Measurements from ENCODE around the gene AOPEP.
A peak's percentile ranks its signal among the peaks of the same experiment; 100 is the strongest.
"Not testable (repeated sequence)": the region's sequence is repeated elsewhere in the genome, so short reads cannot be mapped to it uniquely, and the experiment has no call there.

Gene AOPEP

DNA sequence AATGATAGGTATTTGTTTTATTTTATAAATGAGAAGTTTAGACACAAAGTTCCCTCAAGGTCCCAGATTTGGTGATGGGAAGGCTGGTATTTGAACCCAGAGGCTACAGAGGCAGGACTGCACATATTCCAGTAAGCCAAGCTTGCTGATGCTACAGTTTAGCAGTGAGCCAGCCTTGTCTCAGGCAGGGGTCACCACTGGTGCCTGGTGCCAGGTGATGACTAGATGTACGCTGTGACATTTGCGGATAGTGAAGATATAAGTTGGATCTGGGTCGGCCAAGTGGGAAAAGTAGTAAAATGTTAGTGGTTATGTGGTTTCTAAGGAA, 143.9 kb downstream of the AOPEP start:
- DNase-seq (ENCODE audit: low spot score): no peak

DNA sequence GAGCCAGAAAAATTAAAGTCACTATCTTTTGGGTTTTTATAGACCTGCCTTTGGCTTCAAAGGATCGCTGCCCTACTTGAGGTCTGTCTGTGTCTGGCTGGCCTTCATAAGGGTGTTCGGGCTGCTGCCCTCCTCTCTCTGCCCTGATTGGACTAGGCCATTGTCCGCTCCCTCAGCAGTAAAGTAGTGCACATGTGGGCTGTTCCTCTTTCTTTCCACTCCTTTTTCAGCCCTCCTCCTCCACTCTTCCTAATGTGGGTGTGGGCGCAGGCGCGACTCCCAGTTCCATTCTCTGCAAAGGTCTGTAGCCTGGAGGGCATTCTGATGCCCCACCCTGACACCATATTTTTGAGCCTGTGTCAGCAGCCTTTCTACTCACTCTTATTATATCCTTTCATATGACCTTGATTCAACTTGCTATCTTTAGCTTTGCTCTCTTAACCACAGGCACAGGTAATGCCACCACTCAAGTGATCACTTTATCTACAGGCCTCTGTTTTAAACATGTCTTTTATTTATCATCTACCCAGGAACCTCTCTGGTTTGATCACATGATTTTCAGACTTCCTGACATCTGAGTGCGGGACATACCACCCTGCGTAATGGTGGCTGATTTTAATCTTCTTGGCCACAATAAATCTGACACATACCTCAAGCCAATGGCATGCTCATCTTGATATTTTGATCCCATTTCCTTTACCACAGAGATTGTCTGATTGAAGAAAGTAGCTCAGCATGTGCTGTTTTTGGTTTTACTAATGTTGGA, 144.5 kb downstream of the AOPEP start:
- peak; percentile 53 for DNase-seq (ENCODE audit: low spot score)

DNA sequence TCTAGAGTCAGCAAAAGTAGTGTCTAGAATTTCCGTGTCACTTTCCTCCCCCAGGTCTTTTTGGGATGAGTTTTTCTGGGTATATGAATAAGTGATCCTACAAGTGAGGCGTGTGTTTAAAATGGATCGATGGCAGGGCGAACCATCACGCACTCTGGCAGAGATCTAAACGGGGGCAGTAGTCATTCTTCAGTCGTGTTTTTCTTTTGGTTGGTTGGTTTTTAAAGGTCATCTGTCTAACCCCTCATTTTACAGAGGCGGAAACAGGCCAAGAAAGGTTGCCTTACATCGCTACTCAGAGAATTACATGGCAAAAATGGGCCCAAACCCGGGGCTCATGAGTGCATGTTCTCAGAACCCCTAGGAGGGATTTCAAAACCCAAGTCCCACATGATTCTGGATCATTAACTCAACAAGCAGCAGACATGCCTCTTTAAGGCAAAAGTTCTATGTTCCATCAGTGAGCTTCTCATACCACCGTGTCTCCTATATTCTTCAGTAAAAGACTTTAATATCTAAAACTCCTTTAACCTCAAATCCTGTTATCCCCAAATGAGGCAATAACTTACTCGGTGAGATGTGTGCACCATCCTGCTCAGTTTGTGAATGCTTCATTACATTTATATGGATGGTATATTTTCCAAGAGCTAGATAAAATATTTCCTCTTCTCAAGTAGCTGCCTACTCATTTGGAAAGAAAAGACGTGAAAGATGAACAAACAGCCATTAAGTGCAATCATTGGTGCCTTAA, 145.8 kb downstream of the AOPEP start:
- no peak for DNase-seq (ENCODE audit: low spot score)

DNA sequence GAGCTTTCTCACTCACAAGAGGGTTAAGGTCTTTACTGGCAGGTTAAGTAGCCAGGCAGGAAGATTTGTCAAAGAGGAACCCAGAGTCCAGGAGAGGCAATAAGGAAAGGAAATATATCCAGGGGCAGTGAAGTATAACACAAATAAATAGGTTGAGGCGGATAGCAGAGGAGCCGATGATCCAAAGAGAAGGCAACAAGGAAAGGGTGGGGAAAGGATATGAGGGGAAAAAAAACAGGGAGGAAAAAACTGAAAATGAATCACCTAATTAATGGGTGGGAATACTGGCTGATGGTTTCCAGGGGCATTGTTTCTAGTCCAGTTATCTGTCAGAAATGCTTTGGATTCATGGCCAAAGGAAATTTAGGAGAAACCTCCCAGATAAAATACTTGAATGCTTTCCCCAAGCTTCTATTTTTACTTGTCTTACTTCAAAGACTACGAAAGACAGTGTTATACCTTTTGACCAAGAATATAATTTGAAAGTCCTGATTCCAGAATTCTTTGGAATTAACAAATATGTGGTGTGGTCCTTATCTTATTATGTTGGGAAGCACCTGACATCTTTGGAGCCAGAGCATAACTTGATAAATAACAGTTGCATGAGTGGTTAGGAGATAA, 146.5 kb downstream of the AOPEP start:
- DNase-seq (ENCODE audit: low spot score): peak; percentile 41

DNA sequence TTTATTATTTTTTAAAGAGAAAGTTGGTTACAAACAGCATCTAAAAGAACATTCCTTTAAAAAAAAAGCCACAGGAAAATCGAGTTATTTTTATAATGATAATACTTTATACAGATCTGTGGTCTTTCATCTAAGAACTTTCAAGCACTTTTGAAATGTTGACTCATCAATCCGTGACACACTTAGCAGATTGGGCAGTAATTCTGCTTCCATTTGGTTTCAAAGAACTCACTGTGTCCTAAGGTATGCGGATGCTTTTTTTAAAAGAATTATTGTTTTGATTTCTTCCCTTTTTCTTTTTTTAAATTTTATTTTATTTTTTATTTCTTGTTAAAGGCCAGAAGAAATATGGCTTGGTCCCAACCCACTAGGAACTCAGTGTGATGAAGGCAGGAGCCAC, 147.8 kb downstream of the AOPEP start:
- DNase-seq (ENCODE audit: low spot score): peak; percentile 50

DNA sequence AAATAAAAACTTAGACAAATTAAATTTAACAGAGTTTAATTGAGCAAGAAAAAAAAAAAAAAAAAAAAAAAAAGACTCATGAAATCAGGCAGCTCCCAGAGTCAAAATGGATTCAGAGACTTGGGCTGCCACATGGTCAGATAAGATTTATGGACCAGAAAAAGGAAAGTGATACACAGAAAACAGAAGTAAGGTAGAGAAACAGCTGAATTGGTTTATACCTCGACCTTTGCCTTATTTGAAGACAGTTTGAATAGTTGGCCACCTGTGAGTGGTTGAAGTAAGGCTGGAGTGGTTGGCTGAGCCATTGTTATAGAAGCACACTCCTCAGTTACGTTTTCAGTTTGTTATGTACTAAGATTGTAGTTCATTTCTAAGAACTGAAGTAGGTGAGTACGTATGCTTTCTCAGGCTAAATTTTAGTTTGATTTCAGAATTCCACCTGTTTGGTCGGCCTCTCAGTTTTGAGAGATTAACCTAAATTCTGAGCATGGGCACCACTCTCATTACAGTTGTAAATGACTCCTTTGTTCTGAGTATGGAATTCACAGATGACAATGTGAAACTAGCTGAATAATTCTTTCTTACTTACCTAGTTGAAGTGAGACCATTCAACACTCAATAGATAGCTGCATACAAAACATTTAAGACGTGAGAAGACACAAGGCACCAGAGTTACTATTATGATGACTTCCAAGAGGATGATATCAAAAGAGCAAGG, 149.0 kb downstream of the AOPEP start:
- DNase-seq (ENCODE audit: low spot score): no peak

DNA sequence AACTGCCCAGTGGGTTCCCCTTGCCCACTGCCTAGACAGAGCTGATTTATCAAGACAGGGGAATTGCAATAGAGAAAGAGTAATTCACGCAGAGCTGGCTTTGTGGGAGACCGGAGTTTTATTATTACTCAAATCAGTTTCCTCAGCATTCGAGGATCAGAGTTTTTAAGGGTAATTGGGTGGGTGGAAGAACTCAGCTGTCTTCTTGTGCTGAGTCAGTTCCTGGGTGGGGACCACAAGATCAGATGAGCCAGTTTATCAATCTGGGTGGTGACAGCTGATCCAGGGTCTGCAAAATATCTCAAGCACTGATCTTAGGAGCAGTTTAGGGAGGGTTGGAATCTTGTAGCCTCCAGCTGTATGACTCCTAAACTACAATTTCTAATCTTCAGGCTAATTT, 152.3 kb downstream of the AOPEP start:
- DNase-seq (ENCODE audit: low spot score): not testable (repeated sequence)

DNA sequence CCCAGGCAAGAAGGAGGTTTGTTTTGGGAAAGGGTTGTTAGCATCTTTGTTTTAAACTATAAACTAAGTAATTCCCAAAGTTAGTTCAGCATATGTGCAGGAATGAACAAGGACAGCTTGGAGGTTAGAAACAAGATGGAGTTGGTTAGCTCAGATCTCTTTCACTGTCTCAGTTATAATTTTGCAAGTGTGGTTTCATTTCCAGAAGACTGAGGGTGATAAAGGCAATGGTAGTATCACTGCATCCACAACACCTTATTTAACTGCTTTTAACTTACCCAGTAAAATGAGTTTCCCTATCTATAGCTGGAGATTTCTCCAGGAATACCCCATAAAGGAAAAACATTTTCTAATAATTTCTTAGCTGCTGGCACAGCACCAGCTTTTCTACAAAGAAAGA, 152.7 kb downstream of the AOPEP start:
- no peak for DNase-seq (ENCODE audit: low spot score)

DNA sequence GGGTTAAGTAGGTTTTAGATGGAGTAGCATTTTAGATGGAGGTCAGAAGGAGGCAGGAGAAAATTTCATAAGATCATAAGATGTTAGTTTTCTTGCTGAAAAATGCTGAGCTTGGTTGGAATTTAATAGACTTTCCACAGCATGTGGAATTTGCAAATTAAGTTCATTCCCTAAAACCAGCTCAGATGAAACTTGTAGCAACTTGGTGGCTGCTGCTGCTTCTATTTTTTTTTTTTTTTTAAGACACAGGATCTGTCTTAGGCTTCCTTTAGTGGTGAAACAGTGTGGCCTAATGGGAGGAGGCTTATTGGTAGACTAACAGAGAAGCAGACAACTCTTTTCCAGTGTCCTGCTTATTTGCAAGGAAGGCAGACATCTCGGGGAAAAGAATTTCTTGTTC, 154.5 kb downstream of the AOPEP start:
- peak; percentile 65 for DNase-seq (ENCODE audit: low spot score)

DNA sequence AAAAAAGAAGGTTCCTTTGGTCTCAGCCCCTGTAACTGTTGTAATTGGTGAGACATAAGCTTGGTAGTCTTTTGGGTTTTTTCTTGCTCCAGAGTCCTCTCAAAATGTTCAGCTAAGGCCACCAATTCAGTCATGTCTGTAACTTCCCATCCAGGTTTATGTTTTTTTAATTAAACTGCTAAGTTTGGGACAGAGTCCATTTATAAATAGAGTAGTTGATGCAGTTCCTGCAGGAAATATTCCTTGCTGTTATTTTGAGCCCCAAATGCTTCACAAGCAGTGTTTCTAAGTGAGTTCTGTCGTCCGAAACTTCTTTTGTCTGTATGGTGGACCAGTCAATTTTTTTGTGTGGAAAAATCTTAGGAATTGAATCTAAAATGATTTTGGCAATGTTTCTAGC, 155.0 kb downstream of the AOPEP start:
- no peak for DNase-seq (ENCODE audit: low spot score)

DNA sequence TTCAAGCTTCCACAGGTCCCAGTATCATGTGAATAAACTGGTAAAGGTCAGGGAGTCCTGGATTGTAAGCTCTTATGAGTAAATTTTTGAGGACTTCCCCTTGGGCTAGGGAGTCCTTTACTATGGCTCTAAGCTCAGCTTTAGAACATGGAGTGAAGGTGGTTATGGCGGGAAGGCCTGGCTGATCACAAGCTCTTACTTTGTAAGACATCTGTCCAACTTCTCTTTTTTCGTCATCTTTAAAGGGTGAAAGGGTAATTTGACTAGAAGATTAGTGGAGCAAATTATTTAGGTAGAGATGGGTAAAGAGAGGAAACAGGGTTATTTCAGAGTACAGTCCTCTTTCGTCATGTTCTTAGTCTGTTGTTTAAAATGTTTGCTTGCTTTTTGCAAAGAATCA, 155.4 kb downstream of the AOPEP start:
- no peak for DNase-seq (ENCODE audit: low spot score)

DNA sequence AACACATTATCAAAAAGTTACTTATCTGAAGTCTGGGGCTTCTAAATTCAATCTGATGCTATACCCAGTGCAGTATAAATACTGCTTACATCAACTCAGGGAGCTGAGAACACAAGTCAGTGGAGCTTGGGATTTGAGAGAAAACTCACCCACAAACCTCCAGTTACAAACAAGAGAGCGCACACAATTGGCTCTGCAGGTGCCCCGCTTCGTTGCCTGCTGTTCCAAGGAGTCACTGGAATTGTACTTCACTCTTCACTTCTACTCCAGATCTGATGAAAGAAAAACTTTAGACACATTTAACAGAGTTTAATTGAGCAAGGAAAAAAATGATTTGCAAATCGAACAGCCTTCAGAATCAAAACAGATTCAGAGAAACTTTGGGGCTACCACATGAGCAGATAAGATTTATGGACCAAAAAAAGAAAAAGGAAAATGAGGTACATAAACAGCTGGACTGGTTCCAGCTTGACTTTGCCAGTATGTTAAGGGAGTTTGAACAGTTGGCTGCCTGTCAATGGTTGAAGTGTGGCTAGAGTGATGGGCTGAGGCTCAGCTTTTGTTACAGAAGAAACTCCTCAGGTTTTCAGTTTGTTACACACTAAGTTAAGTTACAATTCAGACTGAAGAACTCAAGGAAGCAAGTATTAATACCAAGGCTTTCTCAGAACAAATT, 156.6 kb downstream of the AOPEP start:
- DNase-seq (ENCODE audit: low spot score): no peak

DNA sequence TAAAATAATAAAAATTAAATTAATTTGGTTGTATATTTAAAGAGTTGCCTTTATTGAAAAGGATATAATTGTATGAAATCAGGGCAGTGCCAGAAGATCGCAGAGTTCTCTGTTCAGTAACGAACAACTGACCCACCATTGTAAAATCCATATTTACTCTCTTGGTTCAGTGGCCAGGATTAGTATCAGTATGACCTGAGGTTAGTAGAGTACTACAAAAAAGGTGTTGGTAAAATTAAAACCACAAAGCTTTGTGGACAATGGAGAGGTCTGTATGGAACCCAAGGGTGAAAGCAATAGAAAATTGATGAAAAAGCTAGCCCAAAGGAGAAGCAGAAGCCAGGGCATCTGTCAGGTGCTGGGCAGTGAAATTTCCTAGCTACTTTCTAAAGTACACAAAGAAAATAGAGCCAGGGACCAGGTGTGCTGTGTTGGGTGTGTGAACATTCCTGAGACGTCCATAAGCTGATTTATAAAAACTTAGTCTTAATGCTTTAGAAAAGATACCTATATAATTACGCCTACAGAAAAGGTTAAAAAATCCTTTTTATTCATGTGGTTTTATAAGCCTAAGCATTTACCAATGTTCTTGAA, 159.5 kb downstream of the AOPEP start:
- DNase-seq (ENCODE audit: low spot score): no peak

DNA sequence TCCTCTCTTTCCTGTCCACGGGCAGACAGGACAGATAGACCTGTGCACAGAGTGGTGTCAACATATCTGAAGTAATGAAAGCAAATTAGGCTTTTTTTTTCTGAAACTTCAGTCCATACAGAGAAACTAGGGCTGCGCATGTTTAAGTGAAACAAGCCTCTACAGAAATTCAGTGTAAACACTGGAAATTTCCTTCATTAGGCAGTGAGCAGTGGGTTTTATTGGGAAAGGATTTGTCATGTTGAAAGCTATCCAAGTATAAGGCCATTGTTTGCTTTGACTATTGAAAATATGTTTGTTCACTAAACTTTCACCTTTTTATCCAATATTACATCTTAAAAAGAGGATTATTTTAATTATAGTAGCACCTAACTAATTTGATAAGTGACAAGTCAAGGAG, 161.2 kb downstream of the AOPEP start:
- no peak for DNase-seq (ENCODE audit: low spot score)

DNA sequence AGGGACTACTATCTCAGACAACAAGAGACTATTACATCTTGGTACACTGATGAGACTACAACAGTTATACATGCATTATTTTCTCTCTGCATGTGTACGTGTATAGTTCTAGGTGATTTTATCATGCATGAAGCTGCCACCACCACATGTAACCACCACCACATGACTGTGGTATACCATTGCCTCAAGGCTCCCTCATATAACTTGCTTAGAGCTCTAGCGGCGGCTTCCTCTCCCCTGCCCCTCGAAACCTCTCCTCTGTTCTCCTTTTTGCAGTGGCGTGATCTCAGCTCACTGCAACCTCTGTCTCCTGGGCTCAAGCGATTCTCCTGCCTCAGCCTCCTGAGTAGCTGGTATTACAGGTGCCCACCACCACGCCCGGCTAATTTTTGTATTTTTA, 162.3 kb downstream of the AOPEP start:
- DNase-seq (ENCODE audit: low spot score): no peak

DNA sequence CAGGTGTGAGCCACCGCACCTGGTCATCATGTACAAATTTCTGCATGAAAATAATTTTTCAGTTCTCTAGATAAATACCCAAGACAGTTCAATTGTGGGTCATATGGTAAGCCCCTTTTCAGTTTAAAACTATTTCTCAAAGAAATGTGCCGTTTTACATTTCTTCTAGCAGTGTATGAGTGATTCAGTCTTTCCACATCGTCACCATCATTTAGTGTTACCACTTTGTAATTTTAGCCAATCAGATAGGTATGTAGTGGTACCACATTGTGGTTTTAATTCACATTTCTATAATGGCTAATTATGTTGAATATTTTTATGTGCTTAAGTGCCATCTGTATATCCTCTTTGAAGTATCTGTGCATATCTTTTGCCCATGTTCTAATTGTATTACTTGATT, 163.1 kb downstream of the AOPEP start:
- no peak for DNase-seq (ENCODE audit: low spot score)

DNA sequence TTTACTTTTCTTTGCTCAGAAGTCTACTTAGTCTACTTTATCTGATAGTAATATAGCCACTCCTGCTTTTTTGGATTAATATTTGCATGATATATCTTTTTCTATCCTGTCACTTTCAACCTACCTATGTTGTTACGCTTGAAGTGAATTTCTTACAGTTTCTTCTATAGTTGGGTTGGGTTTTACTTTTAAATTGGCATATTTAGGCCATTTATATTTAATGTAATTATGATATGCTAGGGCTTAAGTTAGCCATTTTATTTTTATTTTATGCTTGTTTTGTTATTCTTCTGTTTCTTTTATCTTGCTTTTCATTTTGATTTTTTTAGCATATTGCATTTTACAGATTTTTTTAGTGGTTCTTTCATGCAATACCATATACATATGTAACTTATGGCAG, 164.7 kb downstream of the AOPEP start:
- no peak for DNase-seq (ENCODE audit: low spot score)

DNA sequence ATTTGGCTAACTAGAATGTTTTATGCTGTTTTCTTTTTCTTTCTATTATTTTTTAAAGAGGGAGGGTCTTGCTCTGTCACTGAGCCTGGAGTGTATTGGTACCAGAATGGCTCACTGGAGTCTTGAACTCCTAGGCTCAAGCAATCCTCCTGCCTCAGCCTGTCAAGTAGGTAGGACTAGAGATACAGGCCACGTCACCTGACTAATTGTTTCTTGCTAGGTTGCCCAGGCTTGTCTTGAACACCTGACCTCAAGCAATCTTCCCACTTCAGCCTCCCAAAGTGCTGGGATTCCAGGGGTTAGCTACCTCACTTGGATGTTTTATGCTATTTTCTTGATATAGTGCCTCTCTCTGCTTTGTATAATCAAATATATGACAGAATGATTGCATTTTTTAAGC, 166.2 kb downstream of the AOPEP start:
- DNase-seq (ENCODE audit: low spot score): no peak

DNA sequence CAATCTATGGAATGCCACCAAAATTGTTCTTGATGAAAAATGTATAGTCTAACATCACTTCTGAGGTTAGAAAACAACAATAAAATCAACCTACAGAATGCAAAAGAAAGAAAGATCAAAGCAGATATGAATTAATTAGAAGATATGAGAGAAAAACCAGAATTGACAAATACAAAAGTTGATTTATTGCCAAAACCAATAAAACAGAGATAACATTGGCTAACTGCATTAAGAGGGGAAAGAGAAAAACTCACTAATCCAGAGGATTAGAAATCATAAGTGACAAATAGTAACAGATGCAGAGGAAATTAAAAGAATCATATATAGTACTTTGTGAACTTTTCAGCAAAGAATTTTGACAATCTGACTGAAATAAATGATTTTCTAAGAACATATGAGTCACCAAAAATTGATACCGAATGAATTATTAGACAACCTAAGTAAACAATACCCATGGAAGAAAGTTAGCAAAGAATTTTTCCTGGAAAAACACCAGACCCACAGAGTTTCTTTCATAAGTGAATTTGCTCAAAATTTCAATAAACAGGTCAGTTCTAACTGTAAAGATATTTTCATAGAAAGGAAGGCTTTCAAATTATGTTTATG, 167.7 kb downstream of the AOPEP start:
- DNase-seq (ENCODE audit: low spot score): no peak

DNA sequence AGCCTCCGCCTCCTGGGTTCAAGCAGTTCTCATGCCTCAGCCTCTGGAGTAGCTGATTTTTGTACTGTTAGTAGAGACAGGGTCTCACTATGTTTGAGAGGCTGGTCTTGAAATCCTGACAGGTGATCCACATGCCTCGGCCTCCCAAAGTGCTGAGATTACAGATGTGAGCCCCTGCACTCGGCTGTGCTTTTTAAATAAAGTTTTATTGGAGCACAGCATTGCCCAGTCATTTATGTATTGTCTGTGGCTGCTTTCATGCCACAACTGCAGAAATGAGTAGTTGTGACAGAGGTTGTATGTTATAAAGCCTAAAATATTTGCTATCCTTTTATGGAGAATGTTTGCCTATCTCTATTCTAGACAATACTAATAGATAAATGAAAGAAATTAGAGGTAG, 169.2 kb downstream of the AOPEP start:
- DNase-seq (ENCODE audit: low spot score): no peak

DNA sequence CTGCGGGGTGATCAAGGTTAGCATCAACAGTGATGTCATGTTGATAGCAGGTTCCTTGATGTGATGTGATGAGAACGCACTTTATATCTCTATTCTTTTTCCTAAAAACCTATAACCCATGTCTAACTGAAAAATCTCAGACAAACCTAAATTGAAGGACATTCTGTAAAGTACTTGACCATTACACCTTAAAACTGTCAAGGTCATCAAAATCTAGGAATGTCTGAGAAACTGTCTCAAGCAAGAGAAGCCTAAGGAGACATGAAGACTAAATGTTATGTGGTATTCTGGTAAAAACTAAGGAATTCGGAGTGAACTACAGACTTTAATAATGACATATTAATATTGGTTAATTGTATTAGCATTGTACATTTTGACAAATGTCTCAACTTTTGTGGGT, 170.0 kb downstream of the AOPEP start:
- no peak for DNase-seq (ENCODE audit: low spot score)
